Bronchial epithelial cell (primary cell): ENCODE measurements around the gene HDGFL3. TPM values are rescaled to one million over a fixed set of nuclear protein-coding genes. Genes with fewer than 3 reads are reported as not detected.
A peak's percentile ranks its signal among the peaks of the same experiment; 100 is the strongest.

Experiments used
- DNase-seq: peaks from one replicate; pipeline ENCODE4 v3.0.0-alpha.2; 2010; ENCODE audit warnings: low read depth
- FAIRE-seq: peaks from 2 replicates; lab custom pipeline; 2011; peaks lifted over from hg19 to GRCh38; lab: Jason Lieb, UNC
- H3K27me3 ChIP-seq: 2 replicates; pipeline ENCODE4 v1.5.1; 2011; ENCODE audit warnings: low read length; ENCODE audit not compliant: control insufficient read depth, insufficient read depth
- H3K36me3 ChIP-seq: 2 replicates; pipeline ENCODE4 v1.5.1; 2011; ENCODE audit warnings: low read length; ENCODE audit not compliant: control insufficient read depth, insufficient read depth
- H3K4me3 ChIP-seq: 2 replicates; pipeline ENCODE4 v1.5.1; 2011; ENCODE audit warnings: mild to moderate bottlenecking, low read depth, low read length, control low read depth
- total RNA-seq: library from RNA; depleted of rRNA; stranded (reverse); fragments of >200 nt; gene quantifications from 2 replicates; pipeline ENCODE4 v1.2.1, GENCODE V29; 2014
- TF ChIP-seq, protein P1 (sequence below): IDR thresholded peaks from 2 replicates; pipeline ENCODE4 v1.5.1; 2011; ENCODE audit warnings: mild to moderate bottlenecking, moderate library complexity, low read length, control low read depth, inconsistent platforms; ENCODE audit not compliant: insufficient read depth, severe bottlenecking

The HDGFL3 gene
- total RNA-seq, 1 donor from 2014 or later, result 28.7 TPM

- Histone ChIP-seq H3K36me3 (no peaks in the 10 kb centered on the region), H3K4me3 (no peak overlapping the region), H3K27me3 (no peaks in the 10 kb centered on the region)
- DNase-seq, result no peak
- TF ChIP-seq, protein P1, sequence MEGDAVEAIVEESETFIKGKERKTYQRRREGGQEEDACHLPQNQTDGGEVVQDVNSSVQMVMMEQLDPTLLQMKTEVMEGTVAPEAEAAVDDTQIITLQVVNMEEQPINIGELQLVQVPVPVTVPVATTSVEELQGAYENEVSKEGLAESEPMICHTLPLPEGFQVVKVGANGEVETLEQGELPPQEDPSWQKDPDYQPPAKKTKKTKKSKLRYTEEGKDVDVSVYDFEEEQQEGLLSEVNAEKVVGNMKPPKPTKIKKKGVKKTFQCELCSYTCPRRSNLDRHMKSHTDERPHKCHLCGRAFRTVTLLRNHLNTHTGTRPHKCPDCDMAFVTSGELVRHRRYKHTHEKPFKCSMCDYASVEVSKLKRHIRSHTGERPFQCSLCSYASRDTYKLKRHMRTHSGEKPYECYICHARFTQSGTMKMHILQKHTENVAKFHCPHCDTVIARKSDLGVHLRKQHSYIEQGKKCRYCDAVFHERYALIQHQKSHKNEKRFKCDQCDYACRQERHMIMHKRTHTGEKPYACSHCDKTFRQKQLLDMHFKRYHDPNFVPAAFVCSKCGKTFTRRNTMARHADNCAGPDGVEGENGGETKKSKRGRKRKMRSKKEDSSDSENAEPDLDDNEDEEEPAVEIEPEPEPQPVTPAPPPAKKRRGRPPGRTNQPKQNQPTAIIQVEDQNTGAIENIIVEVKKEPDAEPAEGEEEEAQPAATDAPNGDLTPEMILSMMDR, result no peak
- peak; percentile 13 for FAIRE-seq
Observed at GRCh38 chr15:83112233-83112955, 95.2 kb downstream of the HDGFL3 start.

DNA sequence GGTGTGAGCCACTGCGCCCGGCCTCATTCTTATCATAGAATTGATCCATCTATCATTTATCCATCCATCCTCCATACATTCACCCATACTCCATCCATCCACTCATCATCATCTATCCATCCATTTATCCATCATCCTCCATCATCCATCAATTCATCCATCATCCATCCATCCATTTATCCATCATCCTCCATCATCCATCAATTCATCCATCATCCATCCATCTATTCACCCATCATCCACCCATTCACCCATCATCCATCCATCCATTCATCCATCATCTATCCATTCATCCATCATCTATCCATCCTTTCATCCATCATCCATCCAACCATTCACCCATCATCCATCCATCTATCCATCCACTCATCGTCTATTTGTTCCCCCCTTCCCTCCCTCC, 96.5 kb downstream of the HDGFL3 start:
- no peak overlapping the region for H3K4me3 ChIP-seq
- H3K27me3 ChIP-seq, result no peaks in the 10 kb centered on the region
- FAIRE-seq, result no peak
- TF ChIP-seq, protein P1, result no peak
- no peak for DNase-seq
- no peaks in the 10 kb centered on the region for H3K36me3 ChIP-seq

DNA sequence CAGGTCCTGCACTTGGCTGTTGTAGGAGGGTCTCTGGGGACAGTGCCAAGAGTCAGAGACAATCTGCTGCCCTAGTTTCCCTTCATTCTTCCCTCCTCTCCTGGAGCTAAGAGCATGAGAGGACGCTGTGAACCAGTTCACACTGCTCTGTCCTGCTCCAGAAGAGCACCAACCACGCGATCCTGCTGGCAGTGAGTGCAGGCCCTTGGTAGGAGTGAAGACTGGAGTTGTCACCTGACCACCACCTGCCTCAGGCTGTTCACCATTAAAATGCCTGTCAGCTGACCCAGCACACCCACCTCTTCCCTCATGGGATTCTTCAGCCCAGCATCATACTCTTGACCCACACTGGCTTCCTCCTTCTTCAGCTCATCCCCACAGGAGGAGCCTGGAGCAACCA, 97.2 kb downstream of the HDGFL3 start:
- TF ChIP-seq, protein P1, result no peak
- no peak for FAIRE-seq
- no peak for DNase-seq
- Histone ChIP-seq H3K27me3 (no peaks in the 10 kb centered on the region), H3K36me3 (no peaks in the 10 kb centered on the region), H3K4me3 (no peak overlapping the region)

- H3K27me3 ChIP-seq, result no peaks in the 10 kb centered on the region
- no peak for DNase-seq
- no peak overlapping the region for H3K4me3 ChIP-seq
Observed at GRCh38 chr15:83109532-83109931, 98.1 kb downstream of the HDGFL3 start.

DNA sequence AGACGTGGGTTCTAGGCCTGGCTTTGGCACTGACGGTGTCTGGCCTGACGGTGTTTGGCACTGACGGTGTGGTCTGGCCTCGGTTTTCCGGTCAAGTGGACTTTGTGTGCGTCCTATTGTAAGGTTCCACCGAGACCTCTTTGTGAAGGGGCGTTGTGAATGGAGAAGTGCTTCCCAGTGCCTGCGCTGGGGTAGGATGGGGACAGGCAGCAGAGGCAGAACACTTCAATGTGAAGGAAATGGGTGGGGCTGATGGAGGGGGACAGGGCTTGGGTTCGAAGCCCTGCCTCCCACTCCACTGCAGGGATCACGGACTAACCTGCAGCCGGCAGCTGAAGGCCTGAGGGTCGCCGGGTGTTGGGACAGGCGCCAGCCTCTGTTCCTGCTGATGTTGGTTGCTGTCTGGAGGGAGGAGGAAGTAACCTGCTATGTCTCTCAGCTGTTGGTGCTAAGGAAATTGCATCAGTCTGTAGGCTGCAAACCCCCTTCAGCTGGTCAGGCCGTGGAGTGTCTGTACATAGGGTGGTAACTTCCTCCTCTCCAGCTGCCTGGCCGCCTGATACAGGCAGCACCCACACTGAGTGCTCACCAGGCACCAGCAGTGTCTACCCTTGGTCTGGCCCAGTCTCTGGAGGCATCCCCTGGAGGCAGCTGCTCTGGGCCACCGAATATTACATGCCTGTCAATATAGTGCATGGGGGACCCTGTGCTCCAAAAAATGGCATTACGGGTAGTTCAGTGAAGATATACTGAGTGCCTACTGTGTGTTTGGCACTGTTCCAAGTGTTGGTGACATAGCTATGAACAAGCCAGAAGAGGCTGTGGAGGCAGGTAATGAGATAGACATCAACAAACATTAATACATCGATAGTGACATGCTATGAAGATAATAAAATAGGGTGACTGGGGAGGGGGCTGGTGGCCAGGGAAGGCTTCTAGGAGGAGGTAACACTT, 99.1 kb downstream of the HDGFL3 start:
- H3K27me3 ChIP-seq, result no peaks in the 10 kb centered on the region
- peak overlapping the region; percentile 48 for H3K4me3 ChIP-seq
- DNase-seq, result peak; percentile 41
- FAIRE-seq, result no peak
- TF ChIP-seq, protein P1, result no peak
- no peaks in the 10 kb centered on the region for H3K36me3 ChIP-seq

More at GRCh38 chr15:83109532-83109931, 98.1 kb downstream of the HDGFL3 start:
- TF ChIP-seq, protein P1, result no peak
- H3K36me3 ChIP-seq, result no peaks in the 10 kb centered on the region
- no peak for FAIRE-seq
